Measurements from ENCODE around the gene ASB4. TPM values are rescaled to one million over a fixed set of nuclear protein-coding genes. Genes with fewer than 3 reads are reported as not detected.
A peak's percentile ranks its signal among the peaks of the same experiment; 100 is the strongest.

Gene ASB4
- total RNA-seq, 6 experiments from 2014 or later: not detected

DNA sequence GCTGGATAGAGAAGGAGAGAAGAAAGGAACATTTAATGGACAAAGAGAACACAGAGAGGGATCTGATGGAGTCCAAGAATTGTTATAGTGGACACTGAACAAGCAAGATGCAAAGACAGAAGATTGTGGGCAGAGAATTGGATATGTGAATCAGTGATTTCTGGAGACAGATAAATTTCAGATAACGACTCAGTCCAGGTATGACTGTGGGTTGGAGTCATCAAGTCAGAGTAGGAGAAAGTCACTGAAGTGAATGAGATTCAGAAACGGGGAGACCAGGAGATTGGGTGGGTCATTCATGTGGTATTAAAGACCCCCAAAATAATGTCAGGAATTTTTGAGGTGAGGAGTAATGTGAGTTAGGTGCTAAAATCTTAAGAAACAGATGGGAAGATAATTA lies 23.0 kb downstream of the ASB4 start:
- no peak for DNase-seq
- Mint-ChIP-seq H3K27ac (no peak overlapping the region), H3K36me3 (ENCODE audit: low read depth) (no peaks in the 10 kb centered on the region), H3K27me3 (ENCODE audit: insufficient read depth) (peaks cover 6% of the 10 kb centered on the region; the same call in 1 of the 2 replicates), H3K4me3 (no peak overlapping the region), H3K4me1 (ENCODE audit: low read depth) (no peaks in the 10 kb centered on the region), H3K9me3 (no peaks in the 10 kb centered on the region)
- TF ChIP-seq, protein P1, sequence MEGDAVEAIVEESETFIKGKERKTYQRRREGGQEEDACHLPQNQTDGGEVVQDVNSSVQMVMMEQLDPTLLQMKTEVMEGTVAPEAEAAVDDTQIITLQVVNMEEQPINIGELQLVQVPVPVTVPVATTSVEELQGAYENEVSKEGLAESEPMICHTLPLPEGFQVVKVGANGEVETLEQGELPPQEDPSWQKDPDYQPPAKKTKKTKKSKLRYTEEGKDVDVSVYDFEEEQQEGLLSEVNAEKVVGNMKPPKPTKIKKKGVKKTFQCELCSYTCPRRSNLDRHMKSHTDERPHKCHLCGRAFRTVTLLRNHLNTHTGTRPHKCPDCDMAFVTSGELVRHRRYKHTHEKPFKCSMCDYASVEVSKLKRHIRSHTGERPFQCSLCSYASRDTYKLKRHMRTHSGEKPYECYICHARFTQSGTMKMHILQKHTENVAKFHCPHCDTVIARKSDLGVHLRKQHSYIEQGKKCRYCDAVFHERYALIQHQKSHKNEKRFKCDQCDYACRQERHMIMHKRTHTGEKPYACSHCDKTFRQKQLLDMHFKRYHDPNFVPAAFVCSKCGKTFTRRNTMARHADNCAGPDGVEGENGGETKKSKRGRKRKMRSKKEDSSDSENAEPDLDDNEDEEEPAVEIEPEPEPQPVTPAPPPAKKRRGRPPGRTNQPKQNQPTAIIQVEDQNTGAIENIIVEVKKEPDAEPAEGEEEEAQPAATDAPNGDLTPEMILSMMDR (IDR thresholded peaks at IDR 0.05): no peak

DNA sequence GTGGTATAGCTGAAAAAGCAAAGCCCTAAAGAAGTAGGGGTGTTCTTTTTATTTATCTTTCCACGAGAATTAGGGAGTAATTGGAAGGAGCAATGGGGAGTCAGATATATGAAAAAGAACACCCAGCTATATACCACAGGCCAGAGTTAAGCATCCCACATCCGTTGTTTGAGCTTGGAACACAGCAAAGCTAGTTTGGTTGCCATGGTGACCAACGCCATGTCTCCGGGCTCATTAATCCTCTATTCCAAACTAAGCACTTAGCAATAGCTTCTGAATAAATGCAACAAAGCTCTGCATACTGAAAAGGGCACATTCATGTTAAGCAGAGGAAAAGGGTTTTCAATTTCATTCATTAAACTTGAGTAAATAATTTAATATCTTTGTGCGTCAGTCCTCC lies 23.5 kb downstream of the ASB4 start:
- Mint-ChIP-seq H3K36me3 (ENCODE audit: low read depth) (no peaks in the 10 kb centered on the region), H3K9me3 (no peaks in the 10 kb centered on the region), H3K27ac (no peak overlapping the region), H3K27me3 (ENCODE audit: insufficient read depth) (peaks cover 6% of the 10 kb centered on the region; the same call in 1 of the 2 replicates), H3K4me1 (ENCODE audit: low read depth) (no peaks in the 10 kb centered on the region), H3K4me3 (no peak overlapping the region)
- TF ChIP-seq, protein P1 (IDR thresholded peaks at IDR 0.05): no peak
- peak; percentile 22 for DNase-seq

- H3K4me1 Mint-ChIP-seq (ENCODE audit: low read depth): no peaks in the 10 kb centered on the region
- H3K27ac Mint-ChIP-seq: no peak overlapping the region
- TF ChIP-seq, protein P1 (IDR thresholded peaks at IDR 0.05): peak; percentile 93
- H3K27me3 Mint-ChIP-seq (ENCODE audit: insufficient read depth): peaks cover 8% of the 10 kb centered on the region
- peak; percentile 62 for DNase-seq
- H3K4me3 Mint-ChIP-seq: no peak overlapping the region
- H3K36me3 Mint-ChIP-seq (ENCODE audit: low read depth): no peaks in the 10 kb centered on the region
- no peaks in the 10 kb centered on the region for H3K9me3 Mint-ChIP-seq
These were observed 26.0 kb downstream of the ASB4 start for GRCh38 chr7:95511716-95512260.

DNA sequence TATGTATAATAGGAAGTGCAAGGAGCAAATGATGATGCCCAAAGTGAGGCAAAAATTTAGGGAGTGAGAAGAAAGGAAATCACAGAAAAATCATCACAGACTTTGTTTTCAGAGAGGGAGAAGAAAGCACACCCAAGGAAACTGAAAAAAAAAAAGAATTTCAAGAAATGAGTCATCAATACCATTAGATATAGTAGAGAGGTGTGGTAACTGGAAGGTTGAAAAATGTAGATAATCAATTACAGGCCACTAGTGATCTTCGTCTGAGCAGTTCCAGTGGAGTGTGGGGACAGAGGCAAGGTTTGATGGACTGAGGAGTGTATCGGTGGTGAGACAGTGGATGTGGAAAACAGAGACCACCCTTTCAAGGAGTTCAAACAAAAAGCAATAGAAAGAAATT lies 31.7 kb downstream of the ASB4 start:
- no peaks in the 10 kb centered on the region for H3K9me3 Mint-ChIP-seq
- no peaks in the 10 kb centered on the region for H3K4me1 Mint-ChIP-seq (ENCODE audit: low read depth)
- TF ChIP-seq, protein P1 (IDR thresholded peaks at IDR 0.05): no peak
- DNase-seq: no peak
- no peak overlapping the region for H3K27ac Mint-ChIP-seq
- H3K4me3 Mint-ChIP-seq: no peak overlapping the region
- H3K36me3 Mint-ChIP-seq (ENCODE audit: low read depth): no peaks in the 10 kb centered on the region
- H3K27me3 Mint-ChIP-seq (ENCODE audit: insufficient read depth): peaks cover 13% of the 10 kb centered on the region

DNA sequence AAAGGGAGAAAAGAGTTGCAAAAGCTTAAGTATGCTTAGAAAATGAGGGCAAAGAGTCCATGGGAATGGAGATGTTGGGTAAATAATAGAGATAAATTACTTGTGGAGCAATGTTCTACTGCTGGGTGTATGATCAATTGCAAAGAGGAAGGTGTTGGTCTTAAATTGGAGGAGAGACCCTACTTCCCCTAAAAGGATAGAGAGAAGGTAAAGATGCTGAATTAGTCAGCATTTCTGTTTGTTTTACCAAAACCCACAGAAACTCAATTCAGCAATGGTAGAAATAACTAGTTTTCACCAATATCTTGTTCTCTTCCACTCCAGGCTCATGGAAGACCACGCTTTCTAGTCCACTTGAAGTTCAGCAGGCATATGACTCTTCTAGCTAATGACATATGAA lies 32.1 kb downstream of the ASB4 start:
- Mint-ChIP-seq H3K4me3 (no peak overlapping the region), H3K9me3 (no peaks in the 10 kb centered on the region), H3K27ac (no peak overlapping the region), H3K4me1 (ENCODE audit: low read depth) (no peaks in the 10 kb centered on the region), H3K36me3 (ENCODE audit: low read depth) (no peaks in the 10 kb centered on the region), H3K27me3 (ENCODE audit: insufficient read depth) (peaks cover 13% of the 10 kb centered on the region)
- no peak for DNase-seq
- TF ChIP-seq, protein P1 (IDR thresholded peaks at IDR 0.05): no peak

GRCh38 chr7:95520136-95520535 lies 34.4 kb downstream of the ASB4 start:
- H3K4me1 Mint-ChIP-seq (ENCODE audit: low read depth): no peaks in the 10 kb centered on the region
- H3K27me3 Mint-ChIP-seq (ENCODE audit: insufficient read depth): peaks cover 12% of the 10 kb centered on the region
- H3K9me3 Mint-ChIP-seq: no peaks in the 10 kb centered on the region
- no peak overlapping the region for H3K27ac Mint-ChIP-seq
- TF ChIP-seq, protein P1 (IDR thresholded peaks at IDR 0.05): no peak
- DNase-seq: no peak
- no peaks in the 10 kb centered on the region for H3K36me3 Mint-ChIP-seq (ENCODE audit: low read depth)
- no peak overlapping the region for H3K4me3 Mint-ChIP-seq

Measured in HFFc6 (cell line).